GM21360 (cell line): ENCODE measurements around the gene CC2D2A.
"Not testable (repeated sequence)": the region's sequence is repeated elsewhere in the genome, so short reads cannot be mapped to it uniquely, and the experiment has no call there.

Experiments used
- ATAC-seq: cut with Tn5 transposase; IDR thresholded peaks from one replicate; pipeline ENCODE4 v1.9.1; 2021; ENCODE audit warnings: mild to moderate bottlenecking, moderate library complexity; ENCODE audit not compliant: unreplicated experiment

The CC2D2A gene

GRCh38 chr4:15556511-15557092 lies 86.9 kb downstream of the CC2D2A start:
- ATAC-seq, result no peak

- no peak for ATAC-seq
These were observed 88.3 kb downstream of the CC2D2A start for GRCh38 chr4:15557786-15558550.

GRCh38 chr4:15558561-15558960 lies 88.9 kb downstream of the CC2D2A start:
- no peak for ATAC-seq

GRCh38 chr4:15562114-15562513 lies 92.4 kb downstream of the CC2D2A start:
- no peak for ATAC-seq

- ATAC-seq, result no peak
These were observed 92.9 kb downstream of the CC2D2A start for GRCh38 chr4:15562623-15563022.

- ATAC-seq, result no peak
These were observed 94.2 kb downstream of the CC2D2A start for GRCh38 chr4:15563871-15564270.

GRCh38 chr4:15568821-15569220 lies 99.1 kb downstream of the CC2D2A start:
- ATAC-seq, result no peak

GRCh38 chr4:15569746-15570145 lies 100.1 kb downstream of the CC2D2A start:
- no peak for ATAC-seq

GRCh38 chr4:15575966-15576365 lies 106.3 kb downstream of the CC2D2A start:
- ATAC-seq, result no peak

- ATAC-seq, result no peak
These were observed 107.8 kb downstream of the CC2D2A start for GRCh38 chr4:15577508-15577907.

- ATAC-seq, result no peak
These were observed 115.1 kb downstream of the CC2D2A start for GRCh38 chr4:15584785-15585184.

GRCh38 chr4:15585331-15585730 lies 115.6 kb downstream of the CC2D2A start:
- no peak for ATAC-seq

GRCh38 chr4:15586066-15586465 lies 116.4 kb downstream of the CC2D2A start:
- no peak for ATAC-seq

- ATAC-seq, result no peak
These were observed 118.0 kb downstream of the CC2D2A start for GRCh38 chr4:15587649-15588048.

GRCh38 chr4:15592799-15593198 lies 123.1 kb downstream of the CC2D2A start:
- no peak for ATAC-seq

- ATAC-seq, result no peak
These were observed 129.0 kb downstream of the CC2D2A start for GRCh38 chr4:15598644-15599043.

GRCh38 chr4:15600176-15600575 lies 130.5 kb downstream of the CC2D2A start:
- no peak for ATAC-seq

- no peak for ATAC-seq
These were observed 132.2 kb downstream of the CC2D2A start for GRCh38 chr4:15601862-15602261.

GRCh38 chr4:15605537-15605936 lies 135.9 kb downstream of the CC2D2A start:
- ATAC-seq, result no peak

GRCh38 chr4:15610855-15611254 lies 141.2 kb downstream of the CC2D2A start:
- ATAC-seq, result no peak

GRCh38 chr4:15612136-15612535 lies 142.5 kb downstream of the CC2D2A start:
- ATAC-seq, result no peak

GRCh38 chr4:15614891-15615290 lies 145.2 kb downstream of the CC2D2A start:
- ATAC-seq, result not testable (repeated sequence)

GRCh38 chr4:15617407-15617806 lies 147.7 kb downstream of the CC2D2A start:
- ATAC-seq, result not testable (repeated sequence)
